Right lobe of liver (tissue), 6 donors: ENCODE data around the gene BMP8B. TPM values are rescaled to one million over a fixed set of nuclear protein-coding genes. Genes with fewer than 3 reads are reported as not detected.

Experiments used
- ATAC-seq, 4 donors: fragments of 200-7000 bp; cut with Tn5 transposase; one replicate each; pipeline ENCODE4 v1.9.1; 2020; ENCODE audit warnings: mild to moderate bottlenecking in 4 of 4, moderate library complexity in 4 of 4
- DNase-seq, 3 donors: peaks; one replicate each; pipeline ENCODE4 v3.0.0-alpha.2; 2020
- H3K27ac ChIP-seq, 3 donors: fragments of 200-600 bp; one replicate each; pipeline ENCODE4 v1.8.0; 2022
- H3K27me3 ChIP-seq, 2 donors: fragments of 200-600 bp; one replicate each; pipeline ENCODE4 v1.8.0; 2022
- H3K36me3 ChIP-seq, 4 donors: fragments of 200-600 bp; sonication (generic) in 1 of 4; one replicate each; pipeline versions ENCODE4 v1.5.1 to v1.8.0; 2017 to 2022; ENCODE audit warnings: control low read depth in 1 of 4
- H3K4me1 ChIP-seq, 4 donors: fragments of 200-600 bp; sonication (generic) in 1 of 4; one replicate each; pipeline versions ENCODE4 v1.5.1 to v1.8.0; 2017 to 2022; ENCODE audit warnings: control low read depth in 1 of 4
- H3K4me3 ChIP-seq, 3 donors: fragments of 200-600 bp; one replicate each; pipeline ENCODE4 v1.8.0; 2022
- H3K9me3 ChIP-seq, 4 donors: fragments of 200-600 bp; sonication (generic) in 1 of 4; one replicate each; pipeline versions ENCODE4 v1.5.1 to v1.8.0; 2017 to 2022; ENCODE audit warnings: control low read depth in 1 of 4
- POLR2A ChIP-seq: fragments of 450-650 bp; IDR thresholded peaks from one replicate; pipeline ENCODE4 v1.6.1; 2017; ENCODE audit warnings: antibody characterized with exemption, mild to moderate bottlenecking
- WGBS: methylation state at CpG from one replicate; pipeline ENCODE4 v1.1.6; 2018; ENCODE audit warnings: low coverage, low lambda C conversion rate; ENCODE audit not compliant: insufficient coverage; ENCODE audit errors: missing lambda C conversion rate; 5-methylcytosine and 5-hydroxymethylcytosine counted together
- intact Hi-C, 2 donors: fragments of 100-400 bp; cut with DNase I; formaldehyde crosslinking; loops; one replicate each; pipeline versions ENCODE4 v1.11.2 to v1.14.1; 2022
- total RNA-seq, 6 experiments: library from RNA; depleted of rRNA in 2 of 6; stranded (reverse); fragments of >200 nt in 2 of 6; fragmentation: NEBNext Ultra II Directional in 3 of 6; extraction: Animal tissue kit (Norgen Biotek cat#: 25700) in 3 of 6; gene quantifications; one replicate each; pipeline versions ENCODE4 v1.1.0 to v1.2.4, GENCODE V29; 2016 to 2023
- TF ChIP-seq, protein P1 (sequence below), 4 donors: fragments of 200-600 bp in 3 of 4; fragments of 450-650 bp in 1 of 4; IDR thresholded peaks; one replicate each; pipeline versions ENCODE4 v1.5.1 to v1.8.0; 2016 to 2022; ENCODE audit warnings: antibody characterized with exemption in 4 of 4, mild to moderate bottlenecking in 2 of 4
- donor health status: DM: no; HTN: yes; CAD: no.
- donor health status: DM: no; HTN: no; CAD: no.
- donor health status: DM: no; HTN: no; CAD: no.
- donor health status: DM: no; HTN: yes; CAD: no.
- donor health status: DM: no; HTN: yes; CAD: no.

The BMP8B gene
- total RNA-seq, 6 experiments from 2014 or later, result 0.04 to 2.2 (median 0.79) TPM

DNA sequence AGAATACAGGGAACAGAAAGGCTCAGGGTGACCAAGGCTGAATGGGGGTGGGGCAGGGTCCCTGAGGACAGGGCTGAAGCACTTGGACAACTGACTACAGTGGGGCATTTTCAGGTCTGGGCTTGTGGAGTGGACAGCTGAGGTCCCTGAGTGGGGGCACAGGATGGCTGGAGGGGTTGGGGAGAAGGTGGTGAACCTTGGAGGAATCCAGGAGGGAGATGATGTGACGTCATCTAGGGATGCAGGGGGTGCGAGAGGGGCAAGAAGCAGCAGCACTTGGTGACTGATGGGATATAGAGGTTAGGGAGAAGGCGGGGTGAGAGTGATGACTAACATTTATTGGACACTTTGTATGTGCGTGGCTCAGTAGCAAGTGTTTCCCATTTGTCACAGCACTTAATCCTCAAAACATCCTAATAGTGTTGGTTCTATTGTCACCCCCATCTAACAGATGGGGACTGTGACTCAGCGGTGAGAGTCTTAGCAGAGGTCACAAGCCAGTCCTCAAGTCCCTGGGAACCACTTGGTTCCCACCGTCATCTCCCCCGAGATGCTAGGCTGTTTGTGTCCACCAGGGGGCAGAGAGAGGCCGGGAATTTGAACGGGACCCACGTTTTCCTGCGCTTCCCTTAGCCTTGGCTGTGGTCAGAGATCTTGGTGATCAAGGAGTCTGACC is 27.9 kb upstream of the BMP8B start:
- TF ChIP-seq, protein P1, sequence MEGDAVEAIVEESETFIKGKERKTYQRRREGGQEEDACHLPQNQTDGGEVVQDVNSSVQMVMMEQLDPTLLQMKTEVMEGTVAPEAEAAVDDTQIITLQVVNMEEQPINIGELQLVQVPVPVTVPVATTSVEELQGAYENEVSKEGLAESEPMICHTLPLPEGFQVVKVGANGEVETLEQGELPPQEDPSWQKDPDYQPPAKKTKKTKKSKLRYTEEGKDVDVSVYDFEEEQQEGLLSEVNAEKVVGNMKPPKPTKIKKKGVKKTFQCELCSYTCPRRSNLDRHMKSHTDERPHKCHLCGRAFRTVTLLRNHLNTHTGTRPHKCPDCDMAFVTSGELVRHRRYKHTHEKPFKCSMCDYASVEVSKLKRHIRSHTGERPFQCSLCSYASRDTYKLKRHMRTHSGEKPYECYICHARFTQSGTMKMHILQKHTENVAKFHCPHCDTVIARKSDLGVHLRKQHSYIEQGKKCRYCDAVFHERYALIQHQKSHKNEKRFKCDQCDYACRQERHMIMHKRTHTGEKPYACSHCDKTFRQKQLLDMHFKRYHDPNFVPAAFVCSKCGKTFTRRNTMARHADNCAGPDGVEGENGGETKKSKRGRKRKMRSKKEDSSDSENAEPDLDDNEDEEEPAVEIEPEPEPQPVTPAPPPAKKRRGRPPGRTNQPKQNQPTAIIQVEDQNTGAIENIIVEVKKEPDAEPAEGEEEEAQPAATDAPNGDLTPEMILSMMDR (IDR thresholded peaks at IDR 0.05), result peak; percentile 65 to 95 (median 72)
- TF ChIP-seq POLR2A, result no peak
- intact Hi-C loops, result loop anchor here (5.0 to 10.0 kb wide), 4 partner anchors 86 to 218 kb away; partner anchors contain the start of gene MYCL (in 1 of the 2)
- Histone ChIP-seq H3K27ac (no peak overlapping the region), H3K4me3 (no peak overlapping the region), H3K27me3 (no peaks in the 10 kb centered on the region), H3K36me3 (no peaks in the 10 kb centered on the region), H3K9me3 (no peaks in the 10 kb centered on the region), H3K4me1 (no peaks in the 10 kb centered on the region)
- ATAC-seq (peak; percentile 87 to 96 (median 91)), DNase-seq (peak; percentile 38 to 76 (median 64))
- 32% methylated on average over 5 of the region's 11 CpGs for WGBS

DNA sequence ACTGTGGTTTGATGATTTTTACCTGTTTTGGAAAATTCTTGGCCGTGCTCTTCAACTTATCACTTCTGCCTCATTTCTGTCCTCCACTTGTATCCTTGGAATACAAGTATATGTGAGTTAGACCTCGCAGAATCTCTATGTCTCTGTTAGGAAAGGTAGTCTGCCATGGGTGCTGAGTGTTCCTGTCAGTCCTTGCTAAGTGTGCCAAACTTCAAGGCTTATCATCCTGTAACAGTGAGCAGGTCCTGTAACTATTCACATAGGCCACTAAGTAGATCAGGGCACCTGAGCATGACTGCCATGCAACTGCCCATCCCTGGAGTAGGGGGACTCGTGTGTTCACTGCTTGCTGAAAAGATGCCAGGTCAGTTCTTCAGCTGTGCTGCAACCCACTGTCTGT is 24.2 kb upstream of the BMP8B start:
- intact Hi-C loops, result loop anchor here in 1 of 2 donors (10.0 kb wide), 2 partner anchors 172 to 222 kb away; no protein-coding TSS in a partner anchor
- H3K4me3 ChIP-seq, result no peak overlapping the region
- no peaks in the 10 kb centered on the region for H3K4me1 ChIP-seq
- no peak for ATAC-seq
- 80% methylated on average over 1 of the region's 3 CpGs for WGBS
- TF ChIP-seq POLR2A, result no peak
- TF ChIP-seq, protein P1 (IDR thresholded peaks at IDR 0.05), result no peak
- H3K27me3 ChIP-seq, result no peaks in the 10 kb centered on the region
- H3K27ac ChIP-seq, result no peak overlapping the region
- no peaks in the 10 kb centered on the region for H3K9me3 ChIP-seq
- no peak for DNase-seq
- H3K36me3 ChIP-seq, result no peaks in the 10 kb centered on the region

DNA sequence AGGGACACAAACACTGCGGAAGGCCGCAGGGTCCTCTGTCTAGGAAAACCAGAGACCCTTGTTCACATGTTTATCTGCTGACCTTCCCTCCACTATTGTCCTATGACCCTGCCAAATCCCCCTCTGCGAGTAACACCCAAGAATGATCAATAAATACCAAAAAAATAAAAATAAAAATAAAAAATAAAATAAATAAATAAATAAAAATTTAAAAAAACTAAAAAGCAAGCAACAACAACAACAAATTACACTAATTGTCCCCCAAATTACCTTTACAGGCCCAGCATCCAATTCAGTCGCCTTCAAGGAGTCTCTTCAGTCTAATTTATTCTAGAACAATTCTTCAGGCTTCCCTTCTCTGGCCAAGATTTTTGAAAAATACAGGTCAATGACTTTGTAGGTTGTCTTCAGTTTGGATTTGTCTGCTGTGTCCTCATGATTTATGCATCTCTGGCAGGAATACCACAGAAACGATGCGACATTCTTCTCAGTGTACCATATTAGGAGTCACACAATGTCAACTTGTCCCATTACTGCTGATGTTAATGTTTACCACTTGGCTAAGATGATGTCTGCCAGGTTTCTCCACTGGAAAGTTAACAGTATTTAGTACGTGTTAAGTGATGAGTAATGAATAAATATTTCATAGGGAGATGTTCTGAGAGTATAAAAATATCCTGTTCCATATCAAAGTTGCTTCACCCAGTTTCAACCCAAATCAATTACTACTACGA is 20.3 kb upstream of the BMP8B start:
- peak in 1 of 4 donors; percentile 39 for ATAC-seq

DNA sequence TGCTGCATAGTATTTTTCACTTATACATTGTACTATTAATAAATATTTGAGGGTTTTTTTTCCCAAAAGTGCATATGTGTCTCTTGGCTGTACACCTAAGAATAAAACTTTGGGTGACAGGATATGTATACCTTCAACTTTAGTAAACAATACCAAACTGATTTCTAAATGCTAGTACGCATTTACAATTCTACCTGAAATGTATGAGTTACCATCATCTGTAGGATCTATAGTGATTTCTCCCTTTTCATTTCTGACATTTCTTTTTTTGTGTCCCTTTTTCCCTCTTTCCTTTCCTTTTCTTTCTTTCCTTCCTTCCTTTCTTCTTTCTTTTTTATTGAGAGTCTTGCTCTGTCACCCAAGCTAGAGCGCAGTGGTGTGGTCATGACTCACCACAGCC is 16.7 kb upstream of the BMP8B start:
- Histone ChIP-seq H3K36me3 (no peaks in the 10 kb centered on the region), H3K4me1 (no peaks in the 10 kb centered on the region), H3K9me3 (no peaks in the 10 kb centered on the region), H3K27ac (no peak overlapping the region), H3K27me3 (no peaks in the 10 kb centered on the region), H3K4me3 (no peak overlapping the region)
- ATAC-seq (no peak), DNase-seq (no peak)
- intact Hi-C loops, result no loop called here
- TF ChIP-seq POLR2A, result no peak
- TF ChIP-seq, protein P1 (IDR thresholded peaks at IDR 0.05), result no peak
- 93% methylated on average over 2 of the region's 2 CpGs for WGBS

More for the DNA sequence above, 20.3 kb upstream of the BMP8B start:
- Histone ChIP-seq H3K9me3 (no peaks in the 10 kb centered on the region), H3K27me3 (no peaks in the 10 kb centered on the region), H3K4me3 (no peak overlapping the region), H3K36me3 (no peaks in the 10 kb centered on the region), H3K27ac (no peak overlapping the region), H3K4me1 (no peaks in the 10 kb centered on the region)
- TF ChIP-seq, protein P1 (IDR thresholded peaks at IDR 0.05), result no peak
- no peak for TF ChIP-seq POLR2A
- intact Hi-C loops, result no loop called here
- DNase-seq, result no peak
- 73% methylated on average over 6 of the region's 8 CpGs for WGBS
